ENCODE measurements around the gene FMNL2.

The FMNL2 gene

GRCh38 chr2:152462779-152463178, 127.8 kb downstream of the FMNL2 start (continued):
- no peak for TF ChIP-seq ZNF513 (tag by site-specific recombination; IDR thresholded peaks at IDR 0.05)

DNA sequence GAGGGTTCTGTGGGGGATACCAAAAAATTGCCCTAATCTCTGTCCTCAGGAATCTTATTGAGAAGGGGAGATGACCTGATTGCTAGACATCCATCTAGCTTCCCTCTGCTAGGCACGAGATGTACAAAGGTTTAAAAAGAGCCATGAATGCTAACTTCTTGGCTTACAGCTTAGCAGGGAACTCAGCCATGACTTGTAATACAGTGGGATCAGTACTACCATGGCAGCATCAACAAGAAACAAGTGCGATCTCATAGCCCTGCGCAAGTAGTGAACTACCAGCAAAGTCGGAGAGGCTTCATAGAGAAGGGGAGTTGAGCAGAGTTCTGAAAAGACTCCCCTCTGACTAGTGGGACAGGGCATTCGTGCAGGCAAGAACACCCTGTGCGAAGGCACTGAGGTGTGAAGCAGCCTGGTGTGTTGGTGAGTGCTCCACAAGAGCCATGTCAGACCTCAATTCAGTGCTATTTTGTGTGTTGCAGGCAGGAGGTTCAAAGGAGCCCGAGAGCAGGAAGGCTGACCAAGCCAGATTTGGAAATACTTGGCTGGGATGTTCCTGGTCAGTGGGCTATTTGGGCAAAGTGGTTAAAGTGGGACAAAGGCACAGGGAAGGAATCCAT, 130.0 kb downstream of the FMNL2 start:
- TF ChIP-seq ZNF626 (tag by site-specific recombination; IDR thresholded peaks at IDR 0.05) = no peak
- TF ChIP-seq, protein P1, sequence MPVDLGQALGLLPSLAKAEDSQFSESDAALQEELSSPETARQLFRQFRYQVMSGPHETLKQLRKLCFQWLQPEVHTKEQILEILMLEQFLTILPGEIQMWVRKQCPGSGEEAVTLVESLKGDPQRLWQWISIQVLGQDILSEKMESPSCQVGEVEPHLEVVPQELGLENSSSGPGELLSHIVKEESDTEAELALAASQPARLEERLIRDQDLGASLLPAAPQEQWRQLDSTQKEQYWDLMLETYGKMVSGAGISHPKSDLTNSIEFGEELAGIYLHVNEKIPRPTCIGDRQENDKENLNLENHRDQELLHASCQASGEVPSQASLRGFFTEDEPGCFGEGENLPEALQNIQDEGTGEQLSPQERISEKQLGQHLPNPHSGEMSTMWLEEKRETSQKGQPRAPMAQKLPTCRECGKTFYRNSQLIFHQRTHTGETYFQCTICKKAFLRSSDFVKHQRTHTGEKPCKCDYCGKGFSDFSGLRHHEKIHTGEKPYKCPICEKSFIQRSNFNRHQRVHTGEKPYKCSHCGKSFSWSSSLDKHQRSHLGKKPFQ (tag by site-specific recombination; IDR thresholded peaks at IDR 0.05) = peak; percentile 50; the same call in 1 of the 2 replicates
- no peaks in the 10 kb centered on the region for H3K9me3 ChIP-seq (ENCODE audit: control insufficient read depth, insufficient read depth, low read depth, low read length)
- no peak overlapping the region for H3K27ac ChIP-seq (ENCODE audit: extremely low read depth, low read depth, low read length)
- ChIA-PET CTCF (no interaction called here), POLR2A (no interaction called here)
- H3K4me1 ChIP-seq (ENCODE audit: control insufficient read depth, insufficient read depth, low read length) = peaks cover 34% of the 10 kb centered on the region
- no peaks in the 10 kb centered on the region for H3K36me3 ChIP-seq (ENCODE audit: control insufficient read depth in 2 of 2, insufficient read depth in 1 of 2, low read length in 2 of 2)
- no peak overlapping the region for H3K4me3 ChIP-seq (ENCODE audit: low read depth, low read length)

DNA sequence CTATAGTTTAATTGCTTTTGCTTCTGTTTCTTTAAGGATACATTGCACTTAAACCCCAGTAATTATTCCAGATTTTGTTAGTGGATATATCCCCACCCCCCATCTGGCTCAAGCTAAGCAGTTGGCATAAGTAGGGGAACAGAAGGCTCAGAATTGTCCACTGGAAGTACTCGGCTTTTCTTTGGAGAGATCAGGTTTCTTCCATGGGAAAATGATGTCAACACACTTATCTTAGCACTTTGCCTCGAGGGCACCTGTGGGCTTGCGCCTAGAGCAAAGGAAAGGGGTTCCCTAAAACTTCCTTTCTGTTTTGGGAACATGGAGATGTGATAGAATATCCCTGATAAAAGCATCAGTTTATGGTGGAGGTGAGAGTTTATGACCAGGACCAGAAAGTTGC, 130.6 kb downstream of the FMNL2 start:
- Histone ChIP-seq H3K4me3 (ENCODE audit: low read depth, low read length) (no peak overlapping the region), H3K9me3 (ENCODE audit: control insufficient read depth, insufficient read depth, low read depth, low read length) (no peaks in the 10 kb centered on the region), H3K36me3 (ENCODE audit: control insufficient read depth in 2 of 2, insufficient read depth in 1 of 2, low read length in 2 of 2) (no peaks in the 10 kb centered on the region), H3K4me1 (ENCODE audit: control insufficient read depth, insufficient read depth, low read length) (peaks cover 34% of the 10 kb centered on the region), H3K27ac (ENCODE audit: extremely low read depth, low read depth, low read length) (no peak overlapping the region)
- ChIA-PET POLR2A (no interaction called here), CTCF (no interaction called here)
- TF ChIP-seq, protein P2, sequence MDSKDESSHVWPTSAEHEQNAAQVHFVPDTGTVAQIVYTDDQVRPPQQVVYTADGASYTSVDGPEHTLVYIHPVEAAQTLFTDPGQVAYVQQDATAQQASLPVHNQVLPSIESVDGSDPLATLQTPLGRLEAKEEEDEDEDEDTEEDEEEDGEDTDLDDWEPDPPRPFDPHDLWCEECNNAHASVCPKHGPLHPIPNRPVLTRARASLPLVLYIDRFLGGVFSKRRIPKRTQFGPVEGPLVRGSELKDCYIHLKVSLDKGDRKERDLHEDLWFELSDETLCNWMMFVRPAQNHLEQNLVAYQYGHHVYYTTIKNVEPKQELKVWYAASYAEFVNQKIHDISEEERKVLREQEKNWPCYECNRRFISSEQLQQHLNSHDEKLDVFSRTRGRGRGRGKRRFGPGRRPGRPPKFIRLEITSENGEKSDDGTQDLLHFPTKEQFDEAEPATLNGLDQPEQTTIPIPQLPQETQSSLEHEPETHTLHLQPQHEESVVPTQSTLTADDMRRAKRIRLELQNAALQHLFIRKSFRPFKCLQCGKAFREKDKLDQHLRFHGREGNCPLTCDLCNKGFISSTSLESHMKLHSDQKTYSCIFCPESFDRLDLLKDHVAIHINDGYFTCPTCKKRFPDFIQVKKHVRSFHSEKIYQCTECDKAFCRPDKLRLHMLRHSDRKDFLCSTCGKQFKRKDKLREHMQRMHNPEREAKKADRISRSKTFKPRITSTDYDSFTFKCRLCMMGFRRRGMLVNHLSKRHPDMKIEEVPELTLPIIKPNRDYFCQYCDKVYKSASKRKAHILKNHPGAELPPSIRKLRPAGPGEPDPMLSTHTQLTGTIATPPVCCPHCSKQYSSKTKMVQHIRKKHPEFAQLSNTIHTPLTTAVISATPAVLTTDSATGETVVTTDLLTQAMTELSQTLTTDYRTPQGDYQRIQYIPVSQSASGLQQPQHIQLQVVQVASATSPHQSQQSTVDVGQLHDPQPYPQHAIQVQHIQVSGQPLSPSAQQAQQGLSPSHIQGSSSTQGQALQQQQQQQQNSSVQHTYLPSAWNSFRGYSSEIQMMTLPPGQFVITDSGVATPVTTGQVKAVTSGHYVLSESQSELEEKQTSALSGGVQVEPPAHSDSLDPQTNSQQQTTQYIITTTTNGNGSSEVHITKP (tag by site-specific recombination; IDR thresholded peaks at IDR 0.05) = peak; percentile 57
- TF ChIP-seq ZNF560 (tag by site-specific recombination; IDR thresholded peaks at IDR 0.05; ENCODE audit: borderline replicate concordance) = no peak
- TF ChIP-seq TRIM28 (IDR thresholded peaks at IDR 0.05; ENCODE audit: borderline replicate concordance, low read length) = peak; percentile 73; the same call in 1 of the 2 replicates
- TF ChIP-seq SCRT2 (tag by site-specific recombination; IDR thresholded peaks at IDR 0.05) = peak; percentile 61
- peak; percentile 56; the same call in 1 of the 2 replicates for TF ChIP-seq OSR2 (tag by site-specific recombination; IDR thresholded peaks at IDR 0.05)
- peak; percentile 70; the same call in 1 of the 2 replicates for TF ChIP-seq PRDM1 (tag by site-specific recombination; IDR thresholded peaks at IDR 0.05)
- 0 out of 2 replicates have a peak, but pooled peaks have one; percentile 28 for TF ChIP-seq IKZF3 (tag by site-specific recombination; IDR thresholded peaks at IDR 0.05)
- peak; percentile 39; the same call in 1 of the 2 replicates for TF ChIP-seq ZNF366 (tag by site-specific recombination; conservative IDR thresholded peaks at IDR 0.05)
- TF ChIP-seq ZEB2 (tag by site-specific recombination; IDR thresholded peaks at IDR 0.05) = 0 out of 2 replicates have a peak, but pooled peaks have one; percentile 25
- no peak for TF ChIP-seq ZNF341 (tag by site-specific recombination; IDR thresholded peaks at IDR 0.05; ENCODE audit: low read depth)
- no peak for TF ChIP-seq ZNF416 (tag by site-specific recombination; IDR thresholded peaks at IDR 0.05)
- 0 out of 2 replicates have a peak, but pooled peaks have one; percentile 39 for TF ChIP-seq ZBTB48 (tag by site-specific recombination; IDR thresholded peaks at IDR 0.05)
- TF ChIP-seq SP7 (tag by site-specific recombination; IDR thresholded peaks at IDR 0.05) = no peak
- no peak for TF ChIP-seq ZNF302 (tag by site-specific recombination; IDR thresholded peaks at IDR 0.05; ENCODE audit: low read depth)
- no peak for TF ChIP-seq WT1 (tag by site-specific recombination; IDR thresholded peaks at IDR 0.05)
- peak; percentile 92 for TF ChIP-seq PRDM4 (tag by site-specific recombination; IDR thresholded peaks at IDR 0.05)
- TF ChIP-seq ZNF629 (tag by site-specific recombination; IDR thresholded peaks at IDR 0.05) = peak; percentile 31; the same call in 1 of the 2 replicates

Data from HEK293 (cell line).